SK-N-SH treated with all-trans-retinoic acid at 6 μM for 48 hours (cell line): ENCODE data around the gene BCORL1.

Source experiments
- ATAC-seq: fragments of 200-7000 bp; cut with Tn5 transposase; 3 replicates; pipeline ENCODE4 v1.9.1; 2020; ENCODE audit warnings: mild to moderate bottlenecking, moderate library complexity
- ARNTL ChIP-seq: fragments of 450-650 bp; formaldehyde crosslinking; IDR thresholded peaks from 2 replicates; pipeline ENCODE4 v1.5.0; 2020; ENCODE audit warnings: low read depth, mild to moderate bottlenecking, moderate library complexity, borderline replicate concordance
- BACH2 ChIP-seq: fragments of 250-450 bp; sonication (Bioruptor Pico); IDR thresholded peaks from 2 replicates; pipeline ENCODE4 v1.9.0; 2021; ENCODE audit warnings: mild to moderate bottlenecking, borderline replicate concordance
- CREB5 ChIP-seq: fragments of 250-450 bp; sonication (Bioruptor Pico); IDR thresholded peaks from 2 replicates; pipeline ENCODE4 v1.5.1; 2020; ENCODE audit warnings: low read depth, mild to moderate bottlenecking, moderate library complexity
- CSDC2 ChIP-seq: fragments of 250-450 bp; sonication (Bioruptor Pico); IDR thresholded peaks from 2 replicates; pipeline ENCODE4 v1.5.0; 2020; ENCODE audit warnings: mild to moderate bottlenecking, moderate library complexity
- ESRRG ChIP-seq: fragments of 250-450 bp; sonication (Bioruptor Pico); IDR thresholded peaks from 2 replicates; pipeline ENCODE4 v1.6.1; 2021; ENCODE audit warnings: mild to moderate bottlenecking
- GLIS3 ChIP-seq: fragments of 250-450 bp; sonication (Bioruptor Pico); IDR thresholded peaks from 2 replicates; pipeline ENCODE4 v1.5.0; 2020; ENCODE audit warnings: mild to moderate bottlenecking, moderate library complexity
- ISL1 ChIP-seq: fragments of 250-450 bp; sonication (Bioruptor Pico); IDR thresholded peaks from 2 replicates; pipeline ENCODE4 v2.1.2; 2022; ENCODE audit warnings: mild to moderate bottlenecking, moderate library complexity
- OSR1 ChIP-seq: fragments of 250-450 bp; sonication (Bioruptor Pico); IDR thresholded peaks from 2 replicates; pipeline ENCODE4 v1.8.0; 2022; ENCODE audit warnings: moderate library complexity, mild to moderate bottlenecking, inconsistent platforms
- PATZ1 ChIP-seq: fragments of 250-450 bp; sonication (Bioruptor Pico); IDR thresholded peaks from 2 replicates; pipeline ENCODE4 v1.8.0; 2020; ENCODE audit warnings: mild to moderate bottlenecking, moderate library complexity, borderline replicate concordance
- POU6F1 ChIP-seq: fragments of 250-450 bp; sonication (Bioruptor Pico); IDR thresholded peaks from 2 replicates; pipeline ENCODE4 v1.8.0; 2021; ENCODE audit warnings: low read depth, mild to moderate bottlenecking, moderate library complexity, borderline replicate concordance
- PPARA ChIP-seq: fragments of 250-450 bp; sonication (Bioruptor Pico); IDR thresholded peaks from 2 replicates; pipeline ENCODE4 v1.5.0; 2020; ENCODE audit warnings: mild to moderate bottlenecking, borderline replicate concordance
- RARB ChIP-seq: fragments of 250-450 bp; sonication (Bioruptor Pico); IDR thresholded peaks from 2 replicates; pipeline ENCODE4 v1.8.0; 2021; ENCODE audit warnings: mild to moderate bottlenecking, moderate library complexity
- SNAI2 ChIP-seq: fragments of 250-450 bp; sonication (Bioruptor Pico); IDR thresholded peaks from 2 replicates; pipeline ENCODE4 v1.5.0; 2020; ENCODE audit warnings: mild to moderate bottlenecking, moderate library complexity
- TCF4 ChIP-seq: fragments of 250-450 bp; sonication (Bioruptor Pico); IDR thresholded peaks from 2 replicates; pipeline ENCODE4 v1.8.0; 2021; ENCODE audit warnings: mild to moderate bottlenecking, moderate library complexity, borderline replicate concordance
- ZC3H10 ChIP-seq: fragments of 250-450 bp; sonication (Bioruptor Pico); IDR thresholded peaks from 2 replicates; pipeline ENCODE4 v1.5.1; 2021; ENCODE audit warnings: mild to moderate bottlenecking, moderate library complexity
- ZFP3 ChIP-seq: fragments of 250-450 bp; sonication (Bioruptor Pico); IDR thresholded peaks from 2 replicates; pipeline ENCODE4 v1.5.0; 2020; ENCODE audit warnings: mild to moderate bottlenecking, moderate library complexity
- ZFP30 ChIP-seq: fragments of 450-650 bp; formaldehyde crosslinking; IDR thresholded peaks from 2 replicates; pipeline ENCODE4 v1.5.0; 2022; ENCODE audit warnings: mild to moderate bottlenecking, moderate library complexity
- ZNF565 ChIP-seq: fragments of 450-650 bp; formaldehyde crosslinking; conservative IDR thresholded peaks from 2 replicates; pipeline ENCODE4 v1.5.0; 2020; ENCODE audit warnings: low read depth, mild to moderate bottlenecking, moderate library complexity
- ZNF70 ChIP-seq: fragments of 450-650 bp; formaldehyde crosslinking; IDR thresholded peaks from 2 replicates; pipeline ENCODE4 v1.5.0; 2020; ENCODE audit warnings: mild to moderate bottlenecking, moderate library complexity
- ZNF8 ChIP-seq: fragments of 450-650 bp; formaldehyde crosslinking; IDR thresholded peaks from 2 replicates; pipeline ENCODE4 v1.5.0; 2020; ENCODE audit warnings: mild to moderate bottlenecking, moderate library complexity
- TF ChIP-seq, protein P1 (sequence below): fragments of 250-450 bp; sonication (Bioruptor Pico); IDR thresholded peaks from 2 replicates; pipeline ENCODE4 v1.5.1; 2021; ENCODE audit warnings: mild to moderate bottlenecking, moderate library complexity

BCORL1 gene

DNA sequence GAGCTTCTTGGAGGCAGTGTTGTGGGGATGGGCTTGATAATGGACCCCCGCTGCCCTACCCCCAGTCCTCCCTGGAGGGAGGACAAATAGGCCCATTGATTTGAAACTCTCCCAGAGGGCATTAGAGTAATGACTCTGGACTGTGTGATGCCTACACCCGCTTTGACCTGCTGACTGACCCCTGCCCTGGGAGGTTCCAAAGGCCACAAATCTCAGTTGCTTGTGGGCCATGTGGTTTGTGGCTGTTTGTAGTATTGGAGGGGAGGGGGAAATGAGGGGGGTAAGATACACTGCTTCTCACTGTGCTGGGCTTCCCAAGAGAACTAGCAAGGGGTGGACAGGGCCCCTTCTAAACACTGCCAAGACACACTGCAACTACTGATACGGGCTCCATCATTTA, 27.6 kb upstream of the BCORL1 start:
- ATAC-seq: no peak

DNA sequence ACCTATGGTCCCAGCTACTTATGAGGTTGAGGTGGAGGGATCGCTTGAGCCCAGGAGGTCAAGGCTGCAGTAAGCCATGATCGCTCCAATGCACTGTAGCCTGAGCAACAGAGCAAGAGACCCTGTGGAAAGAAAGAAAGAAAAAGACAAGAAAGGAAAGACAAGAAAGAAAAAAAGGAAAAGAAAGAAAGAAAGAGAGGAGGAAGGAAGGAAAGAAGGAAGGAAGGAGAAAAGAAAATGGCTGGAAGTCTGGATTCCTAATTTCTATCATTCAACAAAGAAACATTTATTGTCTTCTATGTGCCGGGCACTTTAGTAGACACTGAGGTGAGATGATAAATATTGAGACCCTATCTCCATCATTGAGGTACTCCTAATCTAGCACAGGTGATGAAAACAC, 26.8 kb upstream of the BCORL1 start:
- no peak for ATAC-seq
- TF ChIP-seq RARB (CRISPR knock-in tag) (no peak), ARNTL (CRISPR knock-in tag) (no peak), PPARA (CRISPR knock-in tag) (no peak), ZC3H10 (CRISPR knock-in tag) (no peak), PATZ1 (CRISPR knock-in tag) (no peak), ISL1 (CRISPR knock-in tag) (no peak), CREB5 (no peak)

More for the DNA sequence above, 27.6 kb upstream of the BCORL1 start:
- TF ChIP-seq ZFP30 (CRISPR knock-in tag): no peak
- TF ChIP-seq POU6F1 (CRISPR knock-in tag): no peak
- no peak for TF ChIP-seq SNAI2 (CRISPR knock-in tag)
- TF ChIP-seq PPARA (CRISPR knock-in tag): no peak
- TF ChIP-seq CREB5: no peak
- TF ChIP-seq ZFP3 (CRISPR knock-in tag): no peak
- TF ChIP-seq ZNF565 (CRISPR knock-in tag): no peak
- TF ChIP-seq RARB (CRISPR knock-in tag): no peak
- TF ChIP-seq, protein P1, sequence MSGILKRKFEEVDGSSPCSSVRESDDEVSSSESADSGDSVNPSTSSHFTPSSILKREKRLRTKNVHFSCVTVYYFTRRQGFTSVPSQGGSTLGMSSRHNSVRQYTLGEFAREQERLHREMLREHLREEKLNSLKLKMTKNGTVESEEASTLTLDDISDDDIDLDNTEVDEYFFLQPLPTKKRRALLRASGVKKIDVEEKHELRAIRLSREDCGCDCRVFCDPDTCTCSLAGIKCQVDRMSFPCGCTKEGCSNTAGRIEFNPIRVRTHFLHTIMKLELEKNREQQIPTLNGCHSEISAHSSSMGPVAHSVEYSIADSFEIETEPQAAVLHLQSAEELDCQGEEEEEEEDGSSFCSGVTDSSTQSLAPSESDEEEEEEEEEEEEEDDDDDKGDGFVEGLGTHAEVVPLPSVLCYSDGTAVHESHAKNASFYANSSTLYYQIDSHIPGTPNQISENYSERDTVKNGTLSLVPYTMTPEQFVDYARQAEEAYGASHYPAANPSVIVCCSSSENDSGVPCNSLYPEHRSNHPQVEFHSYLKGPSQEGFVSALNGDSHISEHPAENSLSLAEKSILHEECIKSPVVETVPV (CRISPR knock-in tag): no peak
- TF ChIP-seq ESRRG (CRISPR knock-in tag): no peak
- no peak for TF ChIP-seq GLIS3
- TF ChIP-seq CSDC2 (CRISPR knock-in tag): no peak
- no peak for TF ChIP-seq BACH2 (CRISPR knock-in tag)
- TF ChIP-seq ARNTL (CRISPR knock-in tag): no peak
- TF ChIP-seq ISL1 (CRISPR knock-in tag): no peak
- TF ChIP-seq ZNF70 (CRISPR knock-in tag): no peak
- TF ChIP-seq ZNF8 (CRISPR knock-in tag): no peak
- TF ChIP-seq ZC3H10 (CRISPR knock-in tag): no peak
- no peak for TF ChIP-seq TCF4 (CRISPR knock-in tag)

DNA sequence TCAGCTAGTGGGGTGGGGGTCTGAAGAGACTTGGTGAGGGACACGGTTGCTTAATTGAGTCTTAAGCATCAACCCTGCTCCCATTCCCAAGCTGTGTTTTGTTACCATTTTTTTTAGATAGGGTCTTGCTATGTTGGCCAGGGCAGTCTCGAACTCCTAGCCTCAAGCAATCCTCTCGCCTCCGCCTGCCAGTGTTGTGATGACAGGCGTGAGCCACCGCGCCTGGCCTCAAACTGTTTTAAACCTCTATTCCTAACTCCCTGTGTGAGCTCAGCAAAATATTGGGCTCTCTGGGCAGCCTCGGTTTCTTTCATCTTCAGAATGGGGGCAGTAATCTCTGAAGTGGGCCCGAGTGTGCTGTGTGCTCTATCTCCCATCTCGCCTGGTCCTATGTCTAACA, 26.3 kb upstream of the BCORL1 start:
- ATAC-seq: no peak
- TF ChIP-seq ZFP3 (CRISPR knock-in tag): no peak
- TF ChIP-seq RARB (CRISPR knock-in tag): no peak
- no peak for TF ChIP-seq OSR1
- no peak for TF ChIP-seq ESRRG (CRISPR knock-in tag)
- TF ChIP-seq ZNF565 (CRISPR knock-in tag): no peak
- TF ChIP-seq PPARA (CRISPR knock-in tag): no peak
- TF ChIP-seq CREB5: no peak
- TF ChIP-seq PATZ1 (CRISPR knock-in tag): no peak
- no peak for TF ChIP-seq ARNTL (CRISPR knock-in tag)
- TF ChIP-seq, all 23 proteins: peak for 0
